K562 (cell line): ENCODE results near the gene TRIM27. TPM values are rescaled to one million over a fixed set of nuclear protein-coding genes. Genes with fewer than 3 reads are reported as not detected.

ENCODE experiments used
- CEBPG ChIP-seq, 3 experiments: fragments of 200-800 bp in 1 of 3; sonication (Bioruptor generic) in 1 of 3; sonication (generic) in 1 of 3; formaldehyde crosslinking in 1 of 3; IDR thresholded peaks in 2 of 3; conservative IDR thresholded peaks in 1 of 3; 2 replicates each; pipeline versions ENCODE4 v1.6.1 to v1.8.0; 2016 to 2022; ENCODE audit warnings: missing compliant biosample characterization in 2 of 3, missing genetic modification characterization in 2 of 3, mild to moderate bottlenecking in 1 of 3, missing genetic modification reagents in 1 of 3
- CHCHD3 ChIP-seq: fragments of 250-450 bp; sonication (Bioruptor Pico); IDR thresholded peaks from 2 replicates; pipeline ENCODE4 v2.1.2; 2022; ENCODE audit warnings: mild to moderate bottlenecking
- E2F3 ChIP-seq: fragments of 250-450 bp; sonication (Bioruptor Pico); IDR thresholded peaks from 2 replicates; pipeline ENCODE4 v1.4.0; 2020; ENCODE audit warnings: mild to moderate bottlenecking
- ELF2 ChIP-seq: fragments of 250-450 bp; sonication (Bioruptor Pico); IDR thresholded peaks from 2 replicates; pipeline ENCODE4 v1.5.0; 2021; ENCODE audit warnings: mild to moderate bottlenecking
- ELK1 ChIP-seq: sonication (generic); formaldehyde crosslinking; IDR thresholded peaks from 2 replicates; pipeline ENCODE4 v1.8.1; 2022; ENCODE audit warnings: missing genetic modification reagents
- EP300 ChIP-seq: IDR thresholded peaks from 2 replicates; pipeline ENCODE4 v1.6.1; 2012; ENCODE audit warnings: low read length, improper control_type of control experiment
- ETV5 ChIP-seq: sonication (generic); formaldehyde crosslinking; IDR thresholded peaks from 2 replicates; pipeline ENCODE4 v1.4.0; 2020; ENCODE audit warnings: low read depth, mild to moderate bottlenecking, missing genetic modification reagents
- FOXA1 ChIP-seq: fragments of 450-650 bp; IDR thresholded peaks from 2 replicates; pipeline ENCODE4 v1.6.1; 2016; ENCODE audit warnings: mild to moderate bottlenecking, borderline replicate concordance
- FOXM1 ChIP-seq, 2 experiments: fragments of 450-650 bp in 1 of 2; sonication (generic) in 1 of 2; formaldehyde crosslinking in 1 of 2; IDR thresholded peaks; 2 replicates each; pipeline versions ENCODE4 v1.6.1 to v1.9.0; 2017 to 2022; ENCODE audit warnings: low read depth in 2 of 2, mild to moderate bottlenecking in 2 of 2, missing genetic modification reagents in 1 of 2, moderate library complexity in 1 of 2
- FOXO4 ChIP-seq: fragments of 450-650 bp; formaldehyde crosslinking; IDR thresholded peaks from 2 replicates; pipeline ENCODE4 v1.4.0; 2020; ENCODE audit warnings: mild to moderate bottlenecking, moderate library complexity
- LEF1 ChIP-seq: fragments of 450-650 bp; IDR thresholded peaks from 2 replicates; pipeline ENCODE4 v1.6.1; 2016; ENCODE audit warnings: mild to moderate bottlenecking
- MYBL2 ChIP-seq, 2 experiments: fragments of 450-650 bp in 1 of 2; sonication (generic) in 1 of 2; formaldehyde crosslinking in 1 of 2; IDR thresholded peaks; 2 replicates each; pipeline versions ENCODE4 v1.6.1 to v1.8.1; 2017 to 2022; ENCODE audit warnings: borderline replicate concordance in 1 of 2, inconsistent platforms in 1 of 2, low read depth in 1 of 2, mild to moderate bottlenecking in 1 of 2, missing genetic modification reagents in 1 of 2, moderate library complexity in 1 of 2
- NFIC ChIP-seq: fragments of 450-650 bp; IDR thresholded peaks from 2 replicates; pipeline ENCODE4 v1.6.1; 2017; ENCODE audit warnings: mild to moderate bottlenecking, inconsistent platforms
- THRA ChIP-seq: fragments of 450-650 bp; IDR thresholded peaks from 2 replicates; pipeline ENCODE4 v1.6.1; 2017; ENCODE audit warnings: mild to moderate bottlenecking, moderate library complexity
- ZBTB12 ChIP-seq: fragments of 250-450 bp; sonication (Bioruptor Pico); IDR thresholded peaks from 2 replicates; pipeline ENCODE4 v1.4.0; 2020
- ZBTB17 ChIP-seq: fragments of 450-650 bp; formaldehyde crosslinking; IDR thresholded peaks from 2 replicates; pipeline ENCODE4 v1.4.0; 2020; ENCODE audit warnings: mild to moderate bottlenecking
- ZNF146 ChIP-seq: IDR thresholded peaks from one replicate; pipeline ENCODE4 v1.6.1; 2018; ENCODE audit warnings: missing compliant biosample characterization; ENCODE audit not compliant: unreplicated experiment
- ZNF384 ChIP-seq: IDR thresholded peaks from 2 replicates; pipeline ENCODE4 v1.6.1; 2012; ENCODE audit warnings: low read depth, low read length, improper control_type of control experiment
- ZNF445 ChIP-seq: fragments of 250-450 bp; sonication (Bioruptor Pico); IDR thresholded peaks from 2 replicates; pipeline ENCODE4 v1.4.0; 2020; ENCODE audit warnings: low read depth, mild to moderate bottlenecking, moderate library complexity
- ZNF740 ChIP-seq, 3 experiments: fragments of 200-800 bp in 1 of 3; sonication (Bioruptor generic) in 1 of 3; sonication (generic) in 1 of 3; formaldehyde crosslinking in 1 of 3; IDR thresholded peaks; 2 replicates each; pipeline versions ENCODE4 v1.6.1 to v1.8.0; 2016 to 2022; ENCODE audit warnings: mild to moderate bottlenecking in 2 of 3, missing compliant biosample characterization in 2 of 3, missing genetic modification characterization in 2 of 3, missing genetic modification reagents in 1 of 3
- ZNF75A ChIP-seq: fragments of 450-650 bp; formaldehyde crosslinking; IDR thresholded peaks from 2 replicates; pipeline ENCODE4 v1.4.0; 2020; ENCODE audit warnings: mild to moderate bottlenecking
- ZNF785 ChIP-seq: fragments of 250-450 bp; sonication (Bioruptor Pico); IDR thresholded peaks from 2 replicates; pipeline ENCODE4 v1.4.0; 2020; ENCODE audit warnings: mild to moderate bottlenecking
- polyA plus RNA-seq, 8 experiments: library from polyadenylated mRNA; depleted of rRNA in 4 of 8; stranded (reverse) in 5 of 8; unstranded in 3 of 8; fragments of >200 nt; fragmentation: Nextera tagmentation in 2 of 8; fragmentation: Illumina TruSeq in 1 of 8; extraction: Ambion mirVana in 2 of 8; extraction: Trizol in 1 of 8; gene quantifications; 2 replicates each; pipeline versions ENCODE4 v1.2.1 to v1.2.3, GENCODE V29; 2011 to 2014; ENCODE audit warnings: inconsistent platforms in 1 of 8, missing spikeins in 1 of 8
- total RNA-seq, 7 experiments: library from RNA; depleted of rRNA in 6 of 7; stranded (reverse); fragments of >200 nt in 6 of 7; fragmentation: Illumina TruSeq in 2 of 7; extraction: Trizol in 2 of 7; gene quantifications; 2 replicates each; pipeline versions ENCODE4 v1.2.1 to v1.2.3, GENCODE V29; 2011 to 2021; ENCODE audit warnings: low replicate concordance in 1 of 7

TRIM27 gene
- total and polyA plus RNA-seq, 9 of the 15 experiments (the other 6 are each of a cell fraction or from before 2014, with no cell fraction given): 37.7 to 235 (median 122) TPM

GRCh38 chr6:28944412-28944865, 20.7 kb upstream of the TRIM27 start (continued):
- TF ChIP-seq ZNF384 (0 out of 2 replicates have a peak, but pooled peaks have one; percentile 17), ZNF740 (CRISPR knock-in tag; IDR thresholded peaks at IDR 0.05) (0 out of 2 replicates have a peak, but pooled peaks have one; percentile 43), ZNF740 (tag; IDR thresholded peaks at IDR 0.05) (no peak), FOXO4 (CRISPR knock-in tag) (no peak), ETV5 (no peak), CHCHD3 (CRISPR knock-in tag) (0 out of 2 replicates have a peak, but pooled peaks have one; percentile 31), ZBTB17 (CRISPR knock-in tag) (no peak), FOXA1 (no peak), LEF1 (no peak), ZNF785 (CRISPR knock-in tag) (no peak), ZNF75A (CRISPR knock-in tag) (no peak), E2F3 (CRISPR knock-in tag) (no peak), MYBL2 (IDR thresholded peaks at IDR 0.05; ENCODE audit: low read depth) (no peak), MYBL2 (CRISPR knock-in tag; IDR thresholded peaks at IDR 0.05; ENCODE audit: borderline replicate concordance) (no peak), ELK1 (CRISPR knock-in tag) (no peak), ZNF445 (no peak), ZNF146 (CRISPR knock-in tag) (no peak), ELF2 (CRISPR knock-in tag) (0 out of 2 replicates have a peak, but pooled peaks have one; percentile 43), ZBTB12 (CRISPR knock-in tag) (no peak), CEBPG (CRISPR knock-in tag; IDR thresholded peaks at IDR 0.05) (no peak), CEBPG (tag; conservative IDR thresholded peaks at IDR 0.05 in 1 of 2, IDR thresholded peaks at IDR 0.05 in 1 of 2) (peak in 1 of 2 experiments; percentile 73; a peak in 3 of 4 replicates), FOXM1 (IDR thresholded peaks at IDR 0.05; ENCODE audit: low read depth) (no peak), FOXM1 (CRISPR knock-in tag; IDR thresholded peaks at IDR 0.05; ENCODE audit: low read depth) (no peak), NFIC (peak; percentile 76), THRA (no peak), EP300 (peak; percentile 68)
